Stimulated activated CD4-positive, alpha-beta T cell treated with anti-CD3 and anti-CD28 coated beads, Interleukin-15, amount 100 ng/mL, for 24 hours (primary cell): ENCODE results near the gene PDX1.

ENCODE experiments used
- DNase-seq: peaks from one replicate; pipeline ENCODE4 v3.0.0-alpha.2; 2020

Gene PDX1

DNA sequence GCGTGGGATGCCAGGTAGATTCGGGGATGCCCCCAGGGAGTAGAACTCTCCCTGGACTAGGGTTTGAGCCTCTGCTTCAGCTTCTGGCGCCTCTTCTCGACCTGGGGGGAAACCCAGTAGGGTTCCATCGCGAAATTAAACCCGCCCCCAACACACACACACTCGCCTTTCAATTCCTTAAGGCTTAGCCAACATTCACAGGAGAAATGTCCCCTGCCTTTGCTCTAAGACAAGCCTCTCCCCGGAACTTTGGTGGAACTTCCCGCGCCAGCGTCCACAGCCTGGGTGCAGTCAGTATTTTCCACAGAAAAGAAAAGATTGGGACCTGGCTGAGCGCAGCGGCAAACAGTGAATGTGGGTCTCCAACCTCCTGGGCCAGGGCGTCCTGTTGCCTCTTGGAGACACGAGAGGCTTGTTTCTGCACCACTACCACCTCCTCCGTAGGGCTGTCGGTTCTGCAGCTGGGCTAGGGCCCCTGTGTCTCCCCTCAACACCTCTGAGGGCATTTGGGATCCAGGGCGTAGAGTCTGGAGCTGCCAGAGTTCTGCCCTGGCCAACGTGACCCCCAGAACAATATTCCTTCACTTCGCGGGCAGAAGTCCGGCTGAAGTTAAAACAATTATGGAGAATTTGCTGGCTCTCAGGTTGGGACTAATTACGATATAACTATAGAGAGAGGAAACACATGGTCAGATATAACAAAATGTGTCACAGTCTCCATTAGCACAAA lies 3.2 kb downstream of the PDX1 start:
- DNase-seq = peak; percentile 6

DNA sequence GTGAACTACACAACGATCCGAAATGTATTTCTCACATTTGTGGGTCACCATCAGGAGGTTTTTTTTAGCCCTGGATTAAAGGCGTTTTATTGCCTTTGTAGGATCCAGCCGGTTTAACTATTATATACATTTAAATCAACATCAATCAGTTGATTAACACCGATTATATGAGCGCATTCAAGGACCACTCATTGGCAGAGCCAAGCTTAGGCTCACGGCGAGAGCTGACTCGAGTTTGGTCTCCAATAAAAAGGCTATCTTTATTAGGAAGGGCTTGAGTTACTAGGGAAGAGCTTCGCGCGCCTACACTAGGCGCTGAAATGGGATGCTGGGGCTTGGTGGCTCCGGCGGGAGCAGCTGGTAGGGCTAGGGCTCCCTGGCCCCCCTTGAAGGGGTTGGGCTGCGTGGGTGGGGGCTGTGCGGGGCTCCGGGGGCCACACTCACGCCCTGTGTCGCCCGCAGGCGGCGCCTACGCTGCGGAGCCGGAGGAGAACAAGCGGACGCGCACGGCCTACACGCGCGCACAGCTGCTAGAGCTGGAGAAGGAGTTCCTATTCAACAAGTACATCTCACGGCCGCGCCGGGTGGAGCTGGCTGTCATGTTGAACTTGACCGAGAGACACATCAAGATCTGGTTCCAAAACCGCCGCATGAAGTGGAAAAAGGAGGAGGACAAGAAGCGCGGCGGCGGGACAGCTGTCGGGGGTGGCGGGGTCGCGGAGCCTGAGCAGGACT lies 4.2 kb downstream of the PDX1 start:
- peak; percentile 43 for DNase-seq

DNA sequence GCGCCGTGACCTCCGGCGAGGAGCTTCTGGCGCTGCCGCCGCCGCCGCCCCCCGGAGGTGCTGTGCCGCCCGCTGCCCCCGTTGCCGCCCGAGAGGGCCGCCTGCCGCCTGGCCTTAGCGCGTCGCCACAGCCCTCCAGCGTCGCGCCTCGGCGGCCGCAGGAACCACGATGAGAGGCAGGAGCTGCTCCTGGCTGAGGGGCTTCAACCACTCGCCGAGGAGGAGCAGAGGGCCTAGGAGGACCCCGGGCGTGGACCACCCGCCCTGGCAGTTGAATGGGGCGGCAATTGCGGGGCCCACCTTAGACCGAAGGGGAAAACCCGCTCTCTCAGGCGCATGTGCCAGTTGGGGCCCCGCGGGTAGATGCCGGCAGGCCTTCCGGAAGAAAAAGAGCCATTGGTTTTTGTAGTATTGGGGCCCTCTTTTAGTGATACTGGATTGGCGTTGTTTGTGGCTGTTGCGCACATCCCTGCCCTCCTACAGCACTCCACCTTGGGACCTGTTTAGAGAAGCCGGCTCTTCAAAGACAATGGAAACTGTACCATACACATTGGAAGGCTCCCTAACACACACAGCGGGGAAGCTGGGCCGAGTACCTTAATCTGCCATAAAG lies 4.8 kb downstream of the PDX1 start:
- DNase-seq = peak; percentile 7

- DNase-seq = no peak
Observed at GRCh38 chr13:27925220-27925991, 5.6 kb downstream of the PDX1 start.

DNA sequence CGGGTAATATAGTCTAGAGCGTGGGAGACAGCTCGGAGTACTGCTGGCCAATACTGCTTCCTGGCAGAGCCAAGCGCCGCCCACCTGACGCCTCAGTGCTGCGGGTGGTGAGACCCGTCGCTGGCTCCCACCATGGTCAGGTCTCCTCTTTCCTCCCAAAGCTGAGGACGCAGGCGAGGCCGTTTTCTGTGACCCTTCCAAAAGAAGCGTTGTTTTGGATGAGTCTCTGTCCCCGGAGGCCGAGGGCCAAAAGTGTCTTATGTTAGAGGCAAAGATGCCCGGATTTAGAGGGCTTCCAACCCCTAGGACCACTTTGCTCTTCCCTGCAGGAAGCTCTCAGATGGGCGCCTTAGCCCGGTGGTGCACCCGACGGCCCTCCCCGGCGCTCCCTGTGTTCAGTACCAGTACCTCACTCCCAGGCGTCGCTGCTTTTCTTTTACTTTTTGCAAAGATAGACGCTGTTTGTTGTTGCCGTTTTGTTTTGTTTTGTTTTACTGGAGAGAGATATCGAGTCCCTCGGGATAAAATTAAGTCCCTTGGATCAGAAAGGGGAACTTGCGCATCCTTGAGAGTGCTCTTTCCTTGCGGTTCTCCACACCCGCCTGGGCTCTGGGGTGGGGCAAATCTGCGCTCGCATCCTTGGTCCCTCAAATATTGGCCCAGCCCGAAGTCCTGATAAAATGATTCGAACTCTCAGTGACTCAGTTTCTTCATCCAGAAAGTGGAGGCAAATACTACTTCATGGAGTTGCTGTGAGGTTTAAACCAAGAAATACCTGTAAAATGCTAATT lies 7.0 kb downstream of the PDX1 start:
- DNase-seq = peak; percentile 18

DNA sequence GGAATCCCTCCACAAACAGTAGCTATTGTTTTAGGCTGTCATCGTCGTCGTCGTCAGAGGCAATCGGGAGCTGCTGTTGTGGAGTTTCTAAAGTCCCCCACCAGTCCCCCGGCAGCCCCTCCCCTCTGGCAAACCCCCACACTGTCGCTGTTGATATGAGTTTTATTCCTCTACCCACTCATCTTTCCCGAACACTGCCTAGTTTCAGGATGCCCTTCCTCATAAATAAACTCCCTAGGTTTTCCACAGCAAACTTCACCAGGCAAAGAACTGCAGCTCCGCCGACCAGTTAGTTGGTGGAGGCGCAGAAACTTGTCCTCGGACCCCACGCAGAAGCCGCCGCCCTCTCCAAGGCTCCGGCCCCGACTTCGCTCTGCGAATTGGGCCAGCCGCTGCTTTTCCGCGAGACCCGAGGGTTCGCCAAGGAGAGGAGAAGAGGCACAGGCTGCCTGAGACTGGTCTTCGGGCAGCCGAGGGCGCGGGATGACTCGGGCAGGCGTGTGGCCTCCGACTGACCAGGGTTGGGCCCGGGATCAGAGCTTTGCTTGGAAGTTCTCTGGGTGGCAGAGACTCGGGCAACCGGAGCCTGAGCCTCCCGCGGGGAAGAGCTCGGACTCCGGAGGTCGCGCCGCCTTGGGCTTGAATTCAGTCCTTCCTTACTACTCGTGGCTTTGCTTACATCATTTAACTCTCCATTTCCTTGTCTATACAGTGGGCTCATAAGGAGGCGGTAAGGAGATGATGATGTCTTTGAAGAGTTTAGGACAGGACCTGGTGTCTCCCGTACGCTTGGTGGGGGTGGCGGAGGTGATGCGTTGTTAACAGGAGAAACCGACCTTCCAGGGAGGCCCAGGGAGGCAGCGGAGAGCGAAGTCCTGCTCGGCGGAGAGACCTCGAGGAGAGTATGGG lies 7.9 kb downstream of the PDX1 start:
- peak; percentile 11 for DNase-seq

GRCh38 chr13:27928353-27928804 lies 8.6 kb downstream of the PDX1 start:
- DNase-seq = no peak

- no peak for DNase-seq
Observed at GRCh38 chr13:27928805-27929753, 9.3 kb downstream of the PDX1 start.

DNA sequence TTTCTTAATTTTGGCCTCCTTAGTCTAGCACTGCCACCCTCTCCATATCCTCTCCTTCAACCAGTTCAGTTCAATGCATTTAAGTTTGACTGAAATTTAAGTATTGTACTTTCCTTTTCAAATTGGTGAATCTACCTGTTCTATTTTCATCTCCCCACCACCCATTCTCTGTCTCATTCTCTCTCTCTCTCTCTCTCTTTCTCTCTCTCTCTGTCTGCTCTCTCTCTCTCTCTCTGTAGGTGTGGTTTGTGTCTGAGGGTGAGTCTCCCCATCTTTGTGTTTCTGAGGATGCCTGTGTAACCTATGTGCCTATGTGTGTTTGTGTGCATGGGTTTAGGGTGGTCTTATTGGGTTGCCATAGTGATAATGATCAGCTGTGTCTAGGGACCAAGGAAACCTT lies 10.1 kb downstream of the PDX1 start:
- DNase-seq = no peak

- DNase-seq = no peak
Observed at GRCh38 chr13:27933118-27933517, 13.3 kb downstream of the PDX1 start.

DNA sequence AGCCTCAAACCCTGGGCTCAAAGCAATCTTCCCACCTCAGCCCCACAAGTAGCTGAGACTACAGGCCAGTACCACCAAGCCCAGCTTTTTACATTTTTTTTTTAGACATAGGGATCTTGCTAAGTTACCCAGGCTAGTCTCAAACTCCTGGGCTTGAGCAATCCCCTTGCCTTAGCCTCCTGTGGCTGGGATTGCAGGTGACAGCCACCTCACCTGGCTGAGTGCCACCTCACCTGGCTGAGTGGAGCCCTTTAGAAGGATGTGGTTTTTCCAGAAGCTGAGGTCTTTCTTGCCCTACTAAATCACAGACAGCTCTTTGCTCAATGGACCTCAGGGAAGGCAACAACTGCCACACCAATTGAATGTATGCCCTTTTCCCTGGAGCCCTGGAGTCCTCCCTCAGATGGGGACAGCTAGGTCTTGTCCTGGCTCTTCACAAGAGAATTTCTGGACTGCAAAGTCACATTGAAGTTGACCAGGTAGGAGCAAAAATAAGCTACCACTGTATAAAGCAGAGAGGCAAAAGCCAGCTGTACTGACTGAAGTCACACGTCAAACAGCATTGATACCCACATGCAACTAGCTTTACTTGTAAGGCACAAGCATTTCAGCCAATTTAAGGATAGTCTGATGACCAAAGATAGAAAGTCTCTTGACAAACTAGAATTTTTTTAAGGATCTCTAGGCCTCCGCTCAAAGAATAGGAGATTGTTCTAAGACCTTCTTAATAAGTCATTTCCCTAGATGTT lies 14.0 kb downstream of the PDX1 start:
- no peak for DNase-seq

GRCh38 chr13:27942972-27943371 lies 23.2 kb downstream of the PDX1 start:
- DNase-seq = no peak

- DNase-seq = no peak
Observed at GRCh38 chr13:27952876-27953675, 33.3 kb downstream of the PDX1 start.

DNA sequence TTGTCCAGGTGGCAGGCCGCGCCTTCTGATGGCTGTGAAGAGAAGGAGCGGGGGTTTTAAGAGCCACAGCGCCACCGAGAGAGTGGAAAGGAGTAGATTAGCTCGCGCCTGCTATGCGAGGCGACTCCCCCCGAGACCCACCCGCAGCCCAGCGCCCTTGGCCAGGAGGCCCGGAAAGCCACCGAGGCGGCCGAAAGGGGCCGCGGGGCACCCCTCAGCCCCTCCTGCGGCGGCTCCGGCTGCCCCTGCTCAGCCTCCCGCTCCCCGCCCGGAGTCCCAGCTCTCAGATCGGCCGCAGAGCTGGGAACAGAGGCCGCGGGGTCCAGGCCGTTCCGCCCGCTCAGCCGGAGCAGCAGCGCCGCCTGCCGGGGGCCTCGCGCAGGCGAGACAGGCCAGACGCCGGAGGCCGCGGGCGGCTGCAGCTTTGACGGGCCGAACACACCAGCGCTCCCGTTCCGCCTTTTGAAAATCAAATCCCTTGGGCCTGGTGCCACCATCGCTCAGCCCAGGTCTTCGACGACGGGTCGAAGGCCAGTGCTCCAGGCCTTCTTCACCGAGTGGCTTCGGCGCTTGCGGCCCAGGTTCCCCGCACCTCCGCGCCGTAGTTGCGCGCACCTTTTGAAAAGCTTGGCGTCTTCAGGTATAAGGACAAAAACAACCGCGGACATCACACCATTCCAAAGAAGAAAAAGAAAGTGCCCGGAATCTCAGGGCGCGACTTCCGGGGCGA lies 34.0 kb downstream of the PDX1 start:
- peak; percentile 82 for DNase-seq

DNA sequence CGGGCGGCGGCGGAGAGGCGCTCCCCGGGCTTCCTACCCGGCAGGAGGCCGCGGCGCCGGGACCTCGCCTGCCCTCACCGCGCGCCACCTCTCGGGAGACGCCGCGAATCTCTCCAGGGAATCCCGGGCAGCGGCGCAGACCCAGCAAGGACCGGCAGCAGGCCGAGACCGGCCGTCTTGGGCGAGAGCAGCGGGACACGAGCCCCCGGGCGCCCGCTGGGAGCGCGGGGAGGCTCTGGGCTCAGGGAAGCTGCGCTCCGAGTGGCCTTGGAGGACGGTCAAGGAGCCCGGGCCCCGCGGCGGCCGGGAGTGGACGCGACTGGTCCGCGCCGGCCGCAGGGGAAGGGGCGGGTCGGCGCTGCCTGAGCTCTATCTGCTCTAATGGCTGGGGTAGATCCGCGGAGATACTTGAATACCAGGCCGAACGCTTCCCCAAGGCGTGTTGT lies 34.6 kb downstream of the PDX1 start:
- peak; percentile 42 for DNase-seq

- no peak for DNase-seq
Observed at GRCh38 chr13:27955014-27955591, 35.3 kb downstream of the PDX1 start.
